Measurements from ENCODE around the gene SLC28A3. TPM values are rescaled to one million over a fixed set of nuclear protein-coding genes. Genes with fewer than 3 reads are reported as not detected.
"Not testable (repeated sequence)": the region's sequence is repeated elsewhere in the genome, so short reads cannot be mapped to it uniquely, and the experiment has no call there.

SLC28A3 gene
- total RNA-seq, 1 donor from 2014 or later, result 0.15 TPM

DNA sequence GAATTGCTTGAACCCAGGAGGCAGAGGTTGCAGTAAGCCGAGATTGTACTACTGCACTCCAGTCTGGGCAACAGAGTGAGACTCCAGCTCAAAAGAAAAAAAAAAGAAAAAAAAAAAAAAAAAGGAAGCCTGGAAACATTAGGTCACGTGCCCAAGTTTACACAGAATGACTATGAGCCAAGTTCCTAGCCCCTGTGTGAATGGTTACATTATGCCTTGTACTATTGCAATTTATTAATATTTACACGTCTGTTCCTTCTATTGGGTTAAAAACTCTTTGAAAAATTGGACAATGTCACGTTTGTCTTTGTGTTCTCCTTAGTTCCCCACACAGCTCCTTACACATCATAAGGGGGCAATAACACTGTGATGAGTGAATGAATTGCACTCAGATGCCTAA, 33.5 kb upstream of the SLC28A3 start:
- Histone ChIP-seq H3K27me3 (ENCODE audit: low read depth) (no peaks in the 10 kb centered on the region), H3K4me3 (no peak overlapping the region), H3K27ac (no peak overlapping the region), H3K4me1 (peaks cover 14% of the 10 kb centered on the region), H3K9me3 (no peaks in the 10 kb centered on the region), H3K36me3 (no peaks in the 10 kb centered on the region)
- TF ChIP-seq, protein P1, sequence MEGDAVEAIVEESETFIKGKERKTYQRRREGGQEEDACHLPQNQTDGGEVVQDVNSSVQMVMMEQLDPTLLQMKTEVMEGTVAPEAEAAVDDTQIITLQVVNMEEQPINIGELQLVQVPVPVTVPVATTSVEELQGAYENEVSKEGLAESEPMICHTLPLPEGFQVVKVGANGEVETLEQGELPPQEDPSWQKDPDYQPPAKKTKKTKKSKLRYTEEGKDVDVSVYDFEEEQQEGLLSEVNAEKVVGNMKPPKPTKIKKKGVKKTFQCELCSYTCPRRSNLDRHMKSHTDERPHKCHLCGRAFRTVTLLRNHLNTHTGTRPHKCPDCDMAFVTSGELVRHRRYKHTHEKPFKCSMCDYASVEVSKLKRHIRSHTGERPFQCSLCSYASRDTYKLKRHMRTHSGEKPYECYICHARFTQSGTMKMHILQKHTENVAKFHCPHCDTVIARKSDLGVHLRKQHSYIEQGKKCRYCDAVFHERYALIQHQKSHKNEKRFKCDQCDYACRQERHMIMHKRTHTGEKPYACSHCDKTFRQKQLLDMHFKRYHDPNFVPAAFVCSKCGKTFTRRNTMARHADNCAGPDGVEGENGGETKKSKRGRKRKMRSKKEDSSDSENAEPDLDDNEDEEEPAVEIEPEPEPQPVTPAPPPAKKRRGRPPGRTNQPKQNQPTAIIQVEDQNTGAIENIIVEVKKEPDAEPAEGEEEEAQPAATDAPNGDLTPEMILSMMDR (IDR thresholded peaks at IDR 0.05), result no peak
- intact Hi-C loops (cut with DNase I), result no loop called here
- ATAC-seq (peak in 1 of 2 donors; percentile 48), DNase-seq (no peak)

DNA sequence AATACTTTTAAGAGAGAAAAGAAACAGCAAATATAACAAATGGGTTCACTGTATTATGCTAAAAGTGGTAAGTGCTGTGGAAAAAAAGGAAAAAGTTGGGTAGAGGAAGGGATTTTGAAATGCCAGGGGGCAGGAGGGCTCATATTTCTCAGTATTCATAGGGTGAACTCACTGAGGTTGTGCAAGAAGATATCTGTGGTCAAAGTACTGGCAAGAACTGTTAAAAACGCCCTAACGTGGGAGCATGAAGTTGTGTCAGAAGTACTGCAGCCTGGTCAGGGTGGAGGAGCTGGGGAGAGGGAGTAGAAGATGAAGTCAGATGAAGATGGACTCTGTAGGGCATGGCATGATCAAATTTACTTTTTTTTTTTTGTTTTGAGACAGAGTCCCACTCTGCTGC, 31.2 kb upstream of the SLC28A3 start:
- Histone ChIP-seq H3K4me1 (peaks cover 14% of the 10 kb centered on the region), H3K9me3 (no peaks in the 10 kb centered on the region), H3K36me3 (no peaks in the 10 kb centered on the region), H3K27ac (peak overlapping the region; percentile 10), H3K27me3 (ENCODE audit: low read depth) (no peaks in the 10 kb centered on the region), H3K4me3 (no peak overlapping the region)
- DNase-seq (no peak), ATAC-seq (peak; percentile 83 to 86)
- intact Hi-C loops (cut with DNase I), result no loop called here
- TF ChIP-seq, protein P1 (IDR thresholded peaks at IDR 0.05), result no peak

DNA sequence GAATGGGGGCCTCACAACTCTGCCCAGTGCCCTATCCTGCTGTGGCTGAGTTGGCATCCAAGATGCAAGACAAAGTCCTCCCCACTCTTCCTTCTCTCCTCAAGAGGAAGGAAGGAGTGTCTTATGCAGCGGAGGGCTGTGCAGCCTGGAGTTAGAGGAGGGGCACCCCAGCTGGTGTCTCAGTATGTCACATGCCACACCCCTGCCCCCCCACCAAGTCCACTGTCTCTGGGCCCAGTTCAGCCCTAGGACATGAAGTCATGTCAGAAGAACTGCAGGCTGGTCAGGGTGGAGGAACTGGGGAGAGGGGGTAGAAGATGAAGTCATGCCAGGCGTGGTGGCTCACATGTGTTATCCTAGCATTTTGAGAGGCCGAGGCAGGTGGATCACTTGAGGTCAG, 28.0 kb upstream of the SLC28A3 start:
- Histone ChIP-seq H3K4me3 (no peak overlapping the region), H3K36me3 (no peaks in the 10 kb centered on the region), H3K27me3 (ENCODE audit: low read depth) (no peaks in the 10 kb centered on the region), H3K27ac (no peak overlapping the region), H3K4me1 (peaks cover 14% of the 10 kb centered on the region), H3K9me3 (no peaks in the 10 kb centered on the region)
- DNase-seq (no peak), ATAC-seq (peak; percentile 28 to 63)
- TF ChIP-seq, protein P1 (IDR thresholded peaks at IDR 0.05), result no peak
- intact Hi-C loops (cut with DNase I), result no loop called here

DNA sequence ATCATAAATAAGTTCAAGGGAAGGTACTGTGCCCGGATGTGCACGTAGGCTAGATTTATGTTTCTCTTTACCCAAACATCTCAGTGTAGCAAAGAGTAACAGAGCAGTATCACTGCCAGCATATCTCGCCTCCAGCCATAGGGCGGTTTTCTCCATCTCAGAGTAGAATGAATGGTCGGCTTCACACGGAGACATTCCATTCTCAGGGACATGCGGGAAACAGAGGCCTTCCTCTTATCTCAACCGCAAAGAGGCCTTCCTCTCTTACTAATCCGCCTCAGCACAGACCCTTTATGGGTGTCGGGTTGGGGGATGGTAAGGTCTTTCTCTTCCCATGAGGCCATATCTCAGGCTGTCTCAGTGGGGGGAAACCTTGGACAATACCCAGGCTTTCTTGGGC, 27.2 kb upstream of the SLC28A3 start:
- H3K4me3 ChIP-seq; DNase-seq; intact Hi-C loops (cut with DNase I); H3K27ac ChIP-seq; H3K36me3 ChIP-seq; H3K9me3 ChIP-seq; H3K27me3 ChIP-seq (ENCODE audit: low read depth); ATAC-seq: not testable (repeated sequence)
- peaks cover 14% of the 10 kb centered on the region for H3K4me1 ChIP-seq

DNA sequence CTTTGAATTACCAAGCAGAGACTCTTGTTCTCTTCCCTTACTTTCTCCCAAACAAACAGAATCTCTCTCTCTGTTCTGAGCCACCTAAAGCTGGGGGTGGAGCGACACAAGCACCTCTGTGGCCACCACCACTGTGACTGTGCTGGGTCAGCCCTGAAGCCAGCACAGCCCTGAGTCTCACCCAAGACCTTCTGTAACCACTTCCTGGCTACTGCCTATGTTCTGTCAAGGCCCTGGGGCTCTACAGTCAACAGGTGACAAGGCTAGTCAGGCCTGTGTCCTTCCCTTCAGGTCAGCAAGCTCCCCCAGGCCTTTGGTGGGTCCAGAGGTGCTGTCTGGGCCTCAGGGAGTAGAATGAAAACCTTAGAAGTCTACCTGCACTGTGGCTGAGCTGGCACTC, 26.1 kb upstream of the SLC28A3 start:
- Histone ChIP-seq H3K4me1 (peaks cover 6% of the 10 kb centered on the region), H3K4me3 (no peak overlapping the region), H3K27me3 (ENCODE audit: low read depth) (no peaks in the 10 kb centered on the region), H3K36me3 (no peaks in the 10 kb centered on the region), H3K27ac (no peak overlapping the region), H3K9me3 (no peaks in the 10 kb centered on the region)
- intact Hi-C loops (cut with DNase I), result no loop called here
- no peak for DNase-seq
- TF ChIP-seq, protein P1 (IDR thresholded peaks at IDR 0.05), result no peak
- ATAC-seq, result no peak

DNA sequence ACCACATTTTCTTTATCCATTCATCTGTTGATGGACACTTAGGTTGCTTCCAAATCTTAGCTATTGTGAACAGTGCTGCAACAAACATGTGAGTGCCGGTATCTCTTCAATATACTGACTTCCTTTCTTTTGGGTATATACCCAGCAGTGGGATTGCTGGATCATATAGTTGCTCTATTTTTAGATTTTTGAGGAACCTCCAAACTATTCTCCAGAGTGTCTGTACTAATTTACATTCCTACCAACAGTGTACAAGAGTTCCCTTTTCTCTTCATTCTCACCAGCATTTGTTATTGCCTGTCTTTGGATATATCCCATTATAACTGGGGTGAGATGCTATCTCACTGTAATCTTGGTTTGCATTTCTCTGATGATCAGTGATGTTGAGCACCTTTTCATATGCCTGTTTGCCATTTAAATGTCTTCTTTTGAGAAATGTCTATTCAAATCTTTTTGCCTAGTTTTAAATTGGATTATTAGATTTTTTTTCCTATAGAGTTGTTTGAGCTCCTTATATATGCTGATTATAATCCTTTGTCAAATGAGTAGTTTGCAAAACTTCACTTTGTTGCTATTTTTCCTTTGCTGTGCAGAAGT, 24.4 kb upstream of the SLC28A3 start:
- H3K27ac ChIP-seq; intact Hi-C loops (cut with DNase I); DNase-seq; H3K9me3 ChIP-seq; H3K4me3 ChIP-seq; H3K27me3 ChIP-seq (ENCODE audit: low read depth); H3K4me1 ChIP-seq; ATAC-seq; H3K36me3 ChIP-seq: not testable (repeated sequence)

All from lower lobe of right lung (tissue), 2 donors.